A549 treated with AZD2906 at 1 μM for 4 hours (cell line): Measurements from ENCODE around the gene SEC31A. TPM values are rescaled to one million over a fixed set of nuclear protein-coding genes. Genes with fewer than 3 reads are reported as not detected.

ENCODE experiments used
- total RNA-seq: library from RNA; stranded (reverse); fragments of 200-300 nt; extraction: Qiagen RNA extraction; gene quantifications from 5 replicates; pipeline ENCODE4 v1.2.3, GENCODE V29; 2022

Gene SEC31A
- 77.0 to 90.1 TPM (median 82.5 TPM) in 5 replicates for total RNA-seq

GRCh38 chr4:82890901-82891706 lies at the start of gene SEC31A:
TSS of gene SEC31A (minus strand) at chr4:82891153. CDS start at chr4:82881936, 9,217 bp downstream.

GRCh38 chr4:82900411-82901182 lies 9.6 kb upstream of the SEC31A start, which contains the start of gene THAP9:
TSS of gene THAP9 (plus strand) at chr4:82900735. CDS start at chr4:82900803, 68 bp downstream.

GRCh38 chr4:82798168-82799005 lies 92.6 kb downstream of the SEC31A start, which contains the start of gene SCD5:
TSS of gene SCD5 (minus strand) at chr4:82798796. CDS start at chr4:82798537, 259 bp downstream.

Other genes with a start within 250 kb of the SEC31A start
- gene SCD5, start 92.4 kb downstream of the SEC31A start, total RNA-seq: 5.8 to 6.7 TPM (median 6.5 TPM) in 5 replicates
- gene THAP9, start 9.6 kb upstream of the SEC31A start, total RNA-seq: 1.4 to 1.8 TPM (median 1.7 TPM) in 5 replicates
- 5.5 to 7.2 TPM (median 6.6 TPM) in 5 replicates for gene LIN54, start 119.7 kb upstream of the SEC31A start, total RNA-seq
- 22.6 to 38.3 TPM (median 23.0 TPM) in 5 replicates for gene COPS4, start 144.0 kb upstream of the SEC31A start, total RNA-seq
- gene PLAC8, start 223.6 kb upstream of the SEC31A start, total RNA-seq: 0.63 to 1.2 TPM (median 0.93 TPM) in 5 replicates